Measurements from ENCODE around the gene LRRC25. TPM values are rescaled to one million over a fixed set of nuclear protein-coding genes. Genes with fewer than 3 reads are reported as not detected.

The LRRC25 gene
- total RNA-seq (2012; rRNA removed): not detected in 2 replicates

GRCh38 chr19:18397242-18398202 is at the start of gene LRRC25:
Gene LRRC25 (minus strand): TSS chr19:18397622. CDS start chr19:18396963, 659 bp downstream.
- Histone ChIP-seq H3K4me1 (ENCODE audit: control insufficient read depth, insufficient read depth, low read length) (peaks cover 13% of the 10 kb centered on the region), H3K9ac (ENCODE audit: low read depth, low read length) (no peak within 1 kb of the TSS), H3K4me2 (ENCODE audit: low read length) (no peak within 1 kb of the TSS), H3K27me3 (ENCODE audit: control insufficient read depth, insufficient read depth, low read length) (peaks cover 13% of the 10 kb centered on the region), H3K4me3 (ENCODE audit: low read length) (no peak within 1 kb of the TSS), H3K36me3 (ENCODE audit: insufficient read depth, low read length) (no peaks in the 10 kb centered on the region), H3K9me3 (replicated peaks; ENCODE audit: low read length) (no peaks in the 10 kb centered on the region)

- Histone ChIP-seq H3K27me3 (ENCODE audit: control insufficient read depth, insufficient read depth, low read length) (no peaks in the 10 kb centered on the region), H3K4me1 (ENCODE audit: control insufficient read depth, insufficient read depth, low read length) (peaks cover 2% of the 10 kb centered on the region), H3K36me3 (ENCODE audit: insufficient read depth, low read length) (peaks cover 67% of the 10 kb centered on the region), H3K9ac (ENCODE audit: low read depth, low read length) (no peak overlapping the region), H3K4me2 (ENCODE audit: low read length) (no peak overlapping the region), H3K4me3 (ENCODE audit: low read length) (no peak overlapping the region), H3K9me3 (replicated peaks; ENCODE audit: low read length) (no peaks in the 10 kb centered on the region)
These were observed 49.5 kb upstream of the LRRC25 start for GRCh38 chr19:18446811-18447359.

- peaks cover 61% of the 10 kb centered on the region for H3K36me3 ChIP-seq (ENCODE audit: insufficient read depth, low read length)
These were observed 48.9 kb upstream of the LRRC25 start for GRCh38 chr19:18446145-18446810.

GRCh38 chr19:18445262-18445948 is 48.0 kb upstream of the LRRC25 start:
- Histone ChIP-seq H3K9ac (ENCODE audit: low read depth, low read length) (no peak overlapping the region), H3K4me3 (ENCODE audit: low read length) (no peak overlapping the region), H3K4me1 (ENCODE audit: control insufficient read depth, insufficient read depth, low read length) (no peaks in the 10 kb centered on the region), H3K9me3 (replicated peaks; ENCODE audit: low read length) (no peaks in the 10 kb centered on the region), H3K36me3 (ENCODE audit: insufficient read depth, low read length) (peaks cover 55% of the 10 kb centered on the region), H3K27me3 (ENCODE audit: control insufficient read depth, insufficient read depth, low read length) (no peaks in the 10 kb centered on the region), H3K4me2 (ENCODE audit: low read length) (no peak overlapping the region)

More at GRCh38 chr19:18446145-18446810, 48.9 kb upstream of the LRRC25 start:
- H3K9me3 ChIP-seq (replicated peaks; ENCODE audit: low read length): no peaks in the 10 kb centered on the region
- peaks cover 2% of the 10 kb centered on the region for H3K4me1 ChIP-seq (ENCODE audit: control insufficient read depth, insufficient read depth, low read length)
- H3K4me3 ChIP-seq (ENCODE audit: low read length): no peak overlapping the region
- H3K4me2 ChIP-seq (ENCODE audit: low read length): no peak overlapping the region
- H3K27me3 ChIP-seq (ENCODE audit: control insufficient read depth, insufficient read depth, low read length): no peaks in the 10 kb centered on the region
- no peak overlapping the region for H3K9ac ChIP-seq (ENCODE audit: low read depth, low read length)

- peaks cover 4% of the 10 kb centered on the region for H3K4me1 ChIP-seq (ENCODE audit: control insufficient read depth, insufficient read depth, low read length)
- no peaks in the 10 kb centered on the region for H3K9me3 ChIP-seq (replicated peaks; ENCODE audit: low read length)
- H3K4me2 ChIP-seq (ENCODE audit: low read length): no peak overlapping the region
- no peaks in the 10 kb centered on the region for H3K27me3 ChIP-seq (ENCODE audit: control insufficient read depth, insufficient read depth, low read length)
- peaks cover 46% of the 10 kb centered on the region for H3K36me3 ChIP-seq (ENCODE audit: insufficient read depth, low read length)
- no peak overlapping the region for H3K4me3 ChIP-seq (ENCODE audit: low read length)
- H3K9ac ChIP-seq (ENCODE audit: low read depth, low read length): no peak overlapping the region
These were observed 47.1 kb upstream of the LRRC25 start for GRCh38 chr19:18444513-18444912.

GRCh38 chr19:18443831-18444230 is 46.4 kb upstream of the LRRC25 start:
- H3K27me3 ChIP-seq (ENCODE audit: control insufficient read depth, insufficient read depth, low read length): no peaks in the 10 kb centered on the region
- peaks cover 40% of the 10 kb centered on the region for H3K36me3 ChIP-seq (ENCODE audit: insufficient read depth, low read length)
- H3K9ac ChIP-seq (ENCODE audit: low read depth, low read length): no peak overlapping the region

GRCh38 chr19:18443406-18443805 is 46.0 kb upstream of the LRRC25 start:
- Histone ChIP-seq H3K36me3 (ENCODE audit: insufficient read depth, low read length) (peaks cover 35% of the 10 kb centered on the region), H3K4me2 (ENCODE audit: low read length) (no peak overlapping the region), H3K27me3 (ENCODE audit: control insufficient read depth, insufficient read depth, low read length) (no peaks in the 10 kb centered on the region), H3K9ac (ENCODE audit: low read depth, low read length) (no peak overlapping the region), H3K9me3 (replicated peaks; ENCODE audit: low read length) (no peaks in the 10 kb centered on the region), H3K4me1 (ENCODE audit: control insufficient read depth, insufficient read depth, low read length) (peaks cover 4% of the 10 kb centered on the region), H3K4me3 (ENCODE audit: low read length) (no peak overlapping the region)

More at GRCh38 chr19:18443831-18444230, 46.4 kb upstream of the LRRC25 start:
- no peaks in the 10 kb centered on the region for H3K9me3 ChIP-seq (replicated peaks; ENCODE audit: low read length)
- H3K4me1 ChIP-seq (ENCODE audit: control insufficient read depth, insufficient read depth, low read length): peaks cover 4% of the 10 kb centered on the region
- H3K4me2 ChIP-seq (ENCODE audit: low read length): no peak overlapping the region
- H3K4me3 ChIP-seq (ENCODE audit: low read length): no peak overlapping the region

GRCh38 chr19:18442941-18443340 is 45.5 kb upstream of the LRRC25 start:
- H3K27me3 ChIP-seq (ENCODE audit: control insufficient read depth, insufficient read depth, low read length): no peaks in the 10 kb centered on the region
- peaks cover 4% of the 10 kb centered on the region for H3K4me1 ChIP-seq (ENCODE audit: control insufficient read depth, insufficient read depth, low read length)
- no peak overlapping the region for H3K9ac ChIP-seq (ENCODE audit: low read depth, low read length)
- no peak overlapping the region for H3K4me2 ChIP-seq (ENCODE audit: low read length)
- no peak overlapping the region for H3K4me3 ChIP-seq (ENCODE audit: low read length)
- H3K9me3 ChIP-seq (replicated peaks; ENCODE audit: low read length): no peaks in the 10 kb centered on the region
- H3K36me3 ChIP-seq (ENCODE audit: insufficient read depth, low read length): peaks cover 31% of the 10 kb centered on the region

- H3K9me3 ChIP-seq (replicated peaks; ENCODE audit: low read length): no peaks in the 10 kb centered on the region
- H3K4me3 ChIP-seq (ENCODE audit: low read length): no peak overlapping the region
- H3K4me2 ChIP-seq (ENCODE audit: low read length): no peak overlapping the region
- peaks cover 29% of the 10 kb centered on the region for H3K36me3 ChIP-seq (ENCODE audit: insufficient read depth, low read length)
- no peaks in the 10 kb centered on the region for H3K27me3 ChIP-seq (ENCODE audit: control insufficient read depth, insufficient read depth, low read length)
- H3K4me1 ChIP-seq (ENCODE audit: control insufficient read depth, insufficient read depth, low read length): peaks cover 9% of the 10 kb centered on the region
- H3K9ac ChIP-seq (ENCODE audit: low read depth, low read length): no peak overlapping the region
These were observed 44.7 kb upstream of the LRRC25 start for GRCh38 chr19:18441804-18442788.
